ENCODE results near the gene SPATA2L.

SPATA2L gene

GRCh38 chr16:89727406-89728120, 26.1 kb upstream of the SPATA2L start:
- no peak for DNase-seq (ENCODE audit: low read depth in 2 of 2)

- peak in 1 of 2 donors; percentile 46 for DNase-seq (ENCODE audit: low read depth in 2 of 2)
These were observed 22.1 kb upstream of the SPATA2L start for GRCh38 chr16:89723279-89724250.

GRCh38 chr16:89722392-89723278, 21.1 kb upstream of the SPATA2L start:
- peak in 1 of 2 donors; percentile 25 for DNase-seq (ENCODE audit: low read depth in 2 of 2)

GRCh38 chr16:89721546-89722391, 20.3 kb upstream of the SPATA2L start:
- DNase-seq (ENCODE audit: low read depth in 2 of 2): peak; percentile 71 to 83

- DNase-seq (ENCODE audit: low read depth in 2 of 2): peak; percentile 84 to 91
These were observed 19.5 kb upstream of the SPATA2L start, which contains the start of the genes VPS9D1 and ZNF276 for GRCh38 chr16:89720813-89721545. VPS9D1 (minus strand) TSS chr16:89720898; CDS start chr16:89720861, 37 bp downstream. ZNF276 (plus strand) TSS chr16:89721537; CDS start chr16:89721641, 104 bp downstream.

GRCh38 chr16:89720551-89720812, 19.0 kb upstream of the SPATA2L start:
- no peak for DNase-seq (ENCODE audit: low read depth in 2 of 2)

- no peak for DNase-seq (ENCODE audit: low read depth in 2 of 2)
These were observed 16.4 kb upstream of the SPATA2L start for GRCh38 chr16:89717688-89718505.

GRCh38 chr16:89716916-89717687, 15.6 kb upstream of the SPATA2L start:
- DNase-seq (ENCODE audit: low read depth in 2 of 2): no peak

GRCh38 chr16:89716493-89716892, 15.0 kb upstream of the SPATA2L start:
- no peak for DNase-seq (ENCODE audit: low read depth in 2 of 2)

GRCh38 chr16:89712274-89712781, 10.8 kb upstream of the SPATA2L start:
- DNase-seq (ENCODE audit: low read depth in 2 of 2): no peak

GRCh38 chr16:89711601-89712273, 10.2 kb upstream of the SPATA2L start:
- DNase-seq (ENCODE audit: low read depth in 2 of 2): peak; percentile 74 to 79

GRCh38 chr16:89710709-89711564, 9.4 kb upstream of the SPATA2L start:
- DNase-seq (ENCODE audit: low read depth in 2 of 2): no peak

- DNase-seq (ENCODE audit: low read depth in 2 of 2): no peak
These were observed 8.4 kb upstream of the SPATA2L start for GRCh38 chr16:89709716-89710432.

- DNase-seq (ENCODE audit: low read depth in 2 of 2): no peak
These were observed 7.7 kb upstream of the SPATA2L start for GRCh38 chr16:89709166-89709565.

- no peak for DNase-seq (ENCODE audit: low read depth in 2 of 2)
These were observed 7.0 kb upstream of the SPATA2L start for GRCh38 chr16:89708481-89708931.

GRCh38 chr16:89707695-89708094, 6.2 kb upstream of the SPATA2L start:
- no peak for DNase-seq (ENCODE audit: low read depth in 2 of 2)
